SIG-M5 treated with dmso at 0.1 percent for 504 hours (cell line): ENCODE data around the gene MXD4.

Experiments used
- DNase-seq: peaks from one replicate; lab custom pipeline; 2025; ENCODE audit not compliant: unreplicated experiment; lab: John Stamatoyannopoulos, UW

The MXD4 gene

GRCh38 chr4:2261853-2262144 lies at the start of gene MXD4:
Gene MXD4, minus strand, starts transcription at chr4:2262109. Its CDS starts 129 bp downstream, at chr4:2261980.
- DNase-seq: no peak

GRCh38 chr4:2306773-2307410 lies 45.0 kb upstream of the MXD4 start:
- no peak for DNase-seq

- peak; percentile 9 for DNase-seq
Measured at GRCh38 chr4:2305766-2306501, 44.0 kb upstream of the MXD4 start.

- DNase-seq: no peak
Measured at GRCh38 chr4:2304877-2305561, 43.1 kb upstream of the MXD4 start.

GRCh38 chr4:2304321-2304876 lies 42.5 kb upstream of the MXD4 start:
- DNase-seq: no peak

GRCh38 chr4:2303686-2304320 lies 41.9 kb upstream of the MXD4 start:
- no peak for DNase-seq

- DNase-seq: no peak
Measured at GRCh38 chr4:2303121-2303685, 41.3 kb upstream of the MXD4 start.

- no peak for DNase-seq
Measured at GRCh38 chr4:2302387-2303119, 40.6 kb upstream of the MXD4 start.

GRCh38 chr4:2301806-2302205 lies 39.9 kb upstream of the MXD4 start:
- no peak for DNase-seq

- DNase-seq: no peak
Measured at GRCh38 chr4:2301225-2301642, 39.3 kb upstream of the MXD4 start.

- no peak for DNase-seq
Measured at GRCh38 chr4:2300431-2301224, 38.7 kb upstream of the MXD4 start.

GRCh38 chr4:2299794-2300193 lies 37.9 kb upstream of the MXD4 start:
- DNase-seq: no peak

- no peak for DNase-seq
Measured at GRCh38 chr4:2298532-2298991, 36.7 kb upstream of the MXD4 start.

- DNase-seq: no peak
Measured at GRCh38 chr4:2297606-2298531, 36.0 kb upstream of the MXD4 start.

- no peak for DNase-seq
Measured at GRCh38 chr4:2296631-2297601, 35.0 kb upstream of the MXD4 start.

GRCh38 chr4:2295900-2296442 lies 34.1 kb upstream of the MXD4 start:
- DNase-seq: no peak

GRCh38 chr4:2295500-2295899 lies 33.6 kb upstream of the MXD4 start:
- DNase-seq: no peak
